A673 (cell line): ENCODE data around the gene PCBD2.

Experiments used
- EZH2 ChIP-seq: fragments of 200-600 bp; sonication (generic); IDR thresholded peaks from 2 replicates; pipeline ENCODE4 v1.6.1; 2017; ENCODE audit warnings: borderline replicate concordance, low read depth, mild to moderate bottlenecking, mixed read lengths, antibody characterized with exemption, low read length; ENCODE audit not compliant: poor library complexity, severe bottlenecking
- TF ChIP-seq, protein P1 (sequence below): fragments of 300-800, 200-600 bp; sonication (generic); conservative IDR thresholded peaks from 2 replicates; pipeline ENCODE4 v1.5.1; 2017; ENCODE audit warnings: low read depth, mild to moderate bottlenecking, antibody characterized with exemption, low read length, moderate library complexity, mixed read lengths

DNA sequence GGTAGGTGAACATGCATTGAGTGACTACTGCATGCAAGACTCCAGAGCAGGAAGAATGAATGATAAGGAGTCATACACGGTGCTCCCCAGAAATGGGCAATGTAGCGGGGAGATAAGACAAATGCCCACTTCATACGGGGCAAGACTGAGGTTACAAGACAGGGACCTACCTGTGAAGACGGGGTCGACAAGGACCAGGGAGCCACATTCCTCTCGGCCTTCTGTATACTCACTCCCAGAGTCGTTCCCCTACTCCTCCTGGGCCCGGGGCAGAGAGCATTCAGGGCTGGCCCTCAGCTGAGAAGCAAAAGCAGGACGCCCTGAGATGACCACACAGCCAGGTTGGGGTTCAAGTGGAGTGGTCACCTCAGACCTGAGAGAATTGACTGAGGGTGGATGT, 102.4 kb downstream of the PCBD2 start:
- TF ChIP-seq EZH2: no peak
- TF ChIP-seq, protein P1, sequence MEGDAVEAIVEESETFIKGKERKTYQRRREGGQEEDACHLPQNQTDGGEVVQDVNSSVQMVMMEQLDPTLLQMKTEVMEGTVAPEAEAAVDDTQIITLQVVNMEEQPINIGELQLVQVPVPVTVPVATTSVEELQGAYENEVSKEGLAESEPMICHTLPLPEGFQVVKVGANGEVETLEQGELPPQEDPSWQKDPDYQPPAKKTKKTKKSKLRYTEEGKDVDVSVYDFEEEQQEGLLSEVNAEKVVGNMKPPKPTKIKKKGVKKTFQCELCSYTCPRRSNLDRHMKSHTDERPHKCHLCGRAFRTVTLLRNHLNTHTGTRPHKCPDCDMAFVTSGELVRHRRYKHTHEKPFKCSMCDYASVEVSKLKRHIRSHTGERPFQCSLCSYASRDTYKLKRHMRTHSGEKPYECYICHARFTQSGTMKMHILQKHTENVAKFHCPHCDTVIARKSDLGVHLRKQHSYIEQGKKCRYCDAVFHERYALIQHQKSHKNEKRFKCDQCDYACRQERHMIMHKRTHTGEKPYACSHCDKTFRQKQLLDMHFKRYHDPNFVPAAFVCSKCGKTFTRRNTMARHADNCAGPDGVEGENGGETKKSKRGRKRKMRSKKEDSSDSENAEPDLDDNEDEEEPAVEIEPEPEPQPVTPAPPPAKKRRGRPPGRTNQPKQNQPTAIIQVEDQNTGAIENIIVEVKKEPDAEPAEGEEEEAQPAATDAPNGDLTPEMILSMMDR: no peak
